ENCODE data around the gene CSNK2B. TPM values are rescaled to one million over a fixed set of nuclear protein-coding genes. Genes with fewer than 3 reads are reported as not detected.

Gene CSNK2B
- total and polyA plus RNA-seq, 9 of the 15 experiments (the other 6 are each of a cell fraction or from before 2014, with no cell fraction given): 120 to 1,126 (median 529) TPM

DNA sequence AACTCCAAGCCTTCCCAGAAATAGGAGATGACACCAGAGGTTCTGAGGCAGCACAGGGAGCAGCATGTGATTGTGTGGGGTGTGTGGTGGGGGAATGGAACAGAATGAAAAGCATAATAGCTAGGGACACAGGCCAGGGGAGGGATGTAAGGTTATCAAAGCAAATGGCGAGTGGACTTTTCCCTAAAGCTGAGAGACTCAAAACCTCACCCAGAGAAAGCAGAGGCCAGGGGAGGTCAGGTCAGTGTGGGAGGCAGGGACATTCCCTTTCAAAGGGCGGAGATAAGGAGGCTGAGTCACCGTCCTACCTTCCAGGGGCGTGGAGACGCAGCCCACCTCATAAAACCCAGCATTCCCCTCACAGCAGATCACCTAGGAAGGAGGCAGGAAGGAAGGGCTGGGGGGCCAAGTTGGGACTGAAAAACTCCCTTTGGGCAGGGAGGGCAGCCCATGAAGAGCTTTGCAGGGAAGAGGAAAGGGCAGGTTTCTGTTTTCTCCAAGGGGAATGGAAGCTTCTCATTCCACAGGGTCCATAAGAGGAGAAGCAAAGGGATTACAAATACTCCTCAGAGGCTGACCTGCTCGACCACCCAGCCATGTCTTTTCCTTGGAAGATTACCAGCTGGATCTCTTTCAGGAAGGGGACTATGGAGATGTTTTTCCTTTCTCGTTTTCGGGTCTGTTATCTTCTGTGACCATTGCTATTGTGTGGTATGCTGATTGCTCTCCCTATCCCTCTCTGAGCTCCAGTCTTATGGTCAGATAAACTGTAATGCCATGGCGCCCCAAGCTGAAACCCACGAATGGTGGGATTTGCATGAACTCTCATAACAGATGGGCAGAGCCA, 24.6 kb downstream of the CSNK2B start (continued):
- peak; percentile 5; the same call in 1 of the 2 replicates for TF ChIP-seq SMC3 (conservative IDR thresholded peaks at IDR 0.05; ENCODE audit: insufficient read depth, low read depth, low read length)
- peak; percentile 21; the same call in 1 of the 2 replicates for TF ChIP-seq PTBP1 (IDR thresholded peaks at IDR 0.05; ENCODE audit: low read depth, low read length)
- TF ChIP-seq WHSC1 (IDR thresholded peaks at IDR 0.05; ENCODE audit: low read length): peak; percentile 83
- TF ChIP-seq KLF16 (IDR thresholded peaks at IDR 0.05): peak; percentile 85
- TF ChIP-seq HNRNPL (IDR thresholded peaks at IDR 0.05; ENCODE audit: low read depth, low read length): peak; percentile 35; the same call in 1 of the 2 replicates
- TF ChIP-seq HMG20A (CRISPR knock-in tag; conservative IDR thresholded peaks at IDR 0.05): no peak
- TF ChIP-seq SP2 (IDR thresholded peaks at IDR 0.05; ENCODE audit: extremely low read depth, low read depth, low read length, poor library complexity, severe bottlenecking): no peak
- TF ChIP-seq CBX1 (IDR thresholded peaks at IDR 0.05; ENCODE audit: low read depth): no peak
- TF ChIP-seq SAFB2 (IDR thresholded peaks at IDR 0.05; ENCODE audit: borderline replicate concordance, low read depth, low read length, severe bottlenecking): no peak
- TF ChIP-seq, protein P1, sequence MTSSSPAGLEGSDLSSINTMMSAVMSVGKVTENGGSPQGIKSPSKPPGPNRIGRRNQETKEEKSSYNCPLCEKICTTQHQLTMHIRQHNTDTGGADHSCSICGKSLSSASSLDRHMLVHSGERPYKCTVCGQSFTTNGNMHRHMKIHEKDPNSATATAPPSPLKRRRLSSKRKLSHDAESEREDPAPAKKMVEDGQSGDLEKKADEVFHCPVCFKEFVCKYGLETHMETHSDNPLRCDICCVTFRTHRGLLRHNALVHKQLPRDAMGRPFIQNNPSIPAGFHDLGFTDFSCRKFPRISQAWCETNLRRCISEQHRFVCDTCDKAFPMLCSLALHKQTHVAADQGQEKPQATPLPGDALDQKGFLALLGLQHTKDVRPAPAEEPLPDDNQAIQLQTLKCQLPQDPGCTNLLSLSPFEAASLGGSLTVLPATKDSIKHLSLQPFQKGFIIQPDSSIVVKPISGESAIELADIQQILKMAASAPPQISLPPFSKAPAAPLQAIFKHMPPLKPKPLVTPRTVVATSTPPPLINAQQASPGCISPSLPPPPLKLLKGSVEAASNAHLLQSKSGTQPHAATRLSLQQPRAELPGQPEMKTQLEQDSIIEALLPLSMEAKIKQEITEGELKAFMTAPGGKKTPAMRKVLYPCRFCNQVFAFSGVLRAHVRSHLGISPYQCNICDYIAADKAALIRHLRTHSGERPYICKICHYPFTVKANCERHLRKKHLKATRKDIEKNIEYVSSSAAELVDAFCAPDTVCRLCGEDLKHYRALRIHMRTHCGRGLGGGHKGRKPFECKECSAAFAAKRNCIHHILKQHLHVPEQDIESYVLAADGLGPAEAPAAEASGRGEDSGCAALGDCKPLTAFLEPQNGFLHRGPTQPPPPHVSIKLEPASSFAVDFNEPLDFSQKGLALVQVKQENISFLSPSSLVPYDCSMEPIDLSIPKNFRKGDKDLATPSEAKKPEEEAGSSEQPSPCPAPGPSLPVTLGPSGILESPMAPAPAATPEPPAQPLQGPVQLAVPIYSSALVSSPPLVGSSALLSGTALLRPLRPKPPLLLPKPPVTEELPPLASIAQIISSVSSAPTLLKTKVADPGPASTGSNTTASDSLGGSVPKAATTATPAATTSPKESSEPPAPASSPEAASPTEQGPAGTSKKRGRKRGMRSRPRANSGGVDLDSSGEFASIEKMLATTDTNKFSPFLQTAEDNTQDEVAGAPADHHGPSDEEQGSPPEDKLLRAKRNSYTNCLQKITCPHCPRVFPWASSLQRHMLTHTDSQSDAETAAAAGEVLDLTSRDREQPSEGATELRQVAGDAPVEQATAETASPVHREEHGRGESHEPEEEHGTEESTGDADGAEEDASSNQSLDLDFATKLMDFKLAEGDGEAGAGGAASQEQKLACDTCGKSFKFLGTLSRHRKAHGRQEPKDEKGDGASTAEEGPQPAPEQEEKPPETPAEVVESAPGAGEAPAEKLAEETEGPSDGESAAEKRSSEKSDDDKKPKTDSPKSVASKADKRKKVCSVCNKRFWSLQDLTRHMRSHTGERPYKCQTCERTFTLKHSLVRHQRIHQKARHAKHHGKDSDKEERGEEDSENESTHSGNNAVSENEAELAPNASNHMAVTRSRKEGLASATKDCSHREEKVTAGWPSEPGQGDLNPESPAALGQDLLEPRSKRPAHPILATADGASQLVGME (CRISPR knock-in tag; IDR thresholded peaks at IDR 0.05): peak; percentile 11; the same call in 1 of the 2 replicates
- no peak for TF ChIP-seq DIDO1 (tag; IDR thresholded peaks at IDR 0.05; ENCODE audit: low read depth)
- TF ChIP-seq, protein P2, sequence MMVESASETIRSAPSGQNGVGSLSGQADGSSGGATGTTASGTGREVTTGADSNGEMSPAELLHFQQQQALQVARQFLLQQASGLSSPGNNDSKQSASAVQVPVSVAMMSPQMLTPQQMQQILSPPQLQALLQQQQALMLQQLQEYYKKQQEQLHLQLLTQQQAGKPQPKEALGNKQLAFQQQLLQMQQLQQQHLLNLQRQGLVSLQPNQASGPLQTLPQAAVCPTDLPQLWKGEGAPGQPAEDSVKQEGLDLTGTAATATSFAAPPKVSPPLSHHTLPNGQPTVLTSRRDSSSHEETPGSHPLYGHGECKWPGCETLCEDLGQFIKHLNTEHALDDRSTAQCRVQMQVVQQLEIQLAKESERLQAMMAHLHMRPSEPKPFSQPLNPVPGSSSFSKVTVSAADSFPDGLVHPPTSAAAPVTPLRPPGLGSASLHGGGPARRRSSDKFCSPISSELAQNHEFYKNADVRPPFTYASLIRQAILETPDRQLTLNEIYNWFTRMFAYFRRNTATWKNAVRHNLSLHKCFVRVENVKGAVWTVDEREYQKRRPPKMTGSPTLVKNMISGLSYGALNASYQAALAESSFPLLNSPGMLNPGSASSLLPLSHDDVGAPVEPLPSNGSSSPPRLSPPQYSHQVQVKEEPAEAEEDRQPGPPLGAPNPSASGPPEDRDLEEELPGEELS (CRISPR knock-in tag; IDR thresholded peaks at IDR 0.05; ENCODE audit: borderline replicate concordance): peak; percentile 86; the same call in 1 of the 2 replicates
- TF ChIP-seq FOXK2 (conservative IDR thresholded peaks at IDR 0.05 in 1 of 2, IDR thresholded peaks at IDR 0.05 in 1 of 2; ENCODE audit: low read depth in 2 of 2): peak; percentile 15 to 49; a peak in 2 of 4 replicates
- no peak for TF ChIP-seq FOXJ2 (tag; IDR thresholded peaks at IDR 0.05)
- peak; percentile 95 for TF ChIP-seq HDAC2 (IDR thresholded peaks at IDR 0.05)
- TF ChIP-seq, protein P3, sequence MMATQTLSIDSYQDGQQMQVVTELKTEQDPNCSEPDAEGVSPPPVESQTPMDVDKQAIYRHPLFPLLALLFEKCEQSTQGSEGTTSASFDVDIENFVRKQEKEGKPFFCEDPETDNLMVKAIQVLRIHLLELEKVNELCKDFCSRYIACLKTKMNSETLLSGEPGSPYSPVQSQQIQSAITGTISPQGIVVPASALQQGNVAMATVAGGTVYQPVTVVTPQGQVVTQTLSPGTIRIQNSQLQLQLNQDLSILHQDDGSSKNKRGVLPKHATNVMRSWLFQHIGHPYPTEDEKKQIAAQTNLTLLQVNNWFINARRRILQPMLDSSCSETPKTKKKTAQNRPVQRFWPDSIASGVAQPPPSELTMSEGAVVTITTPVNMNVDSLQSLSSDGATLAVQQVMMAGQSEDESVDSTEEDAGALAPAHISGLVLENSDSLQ (IDR thresholded peaks at IDR 0.05): no peak
